GM12801 (cell line): ENCODE measurements around the gene BAMBI.
A peak's percentile ranks its signal among the peaks of the same experiment; 100 is the strongest.

Experiments
- TF ChIP-seq, protein P1 (sequence below): IDR thresholded peaks from one replicate; pipeline ENCODE4 v1.5.1; 2011; ENCODE audit warnings: control low read depth; ENCODE audit not compliant: insufficient read length; ENCODE audit errors: extremely low read depth

Gene BAMBI

DNA sequence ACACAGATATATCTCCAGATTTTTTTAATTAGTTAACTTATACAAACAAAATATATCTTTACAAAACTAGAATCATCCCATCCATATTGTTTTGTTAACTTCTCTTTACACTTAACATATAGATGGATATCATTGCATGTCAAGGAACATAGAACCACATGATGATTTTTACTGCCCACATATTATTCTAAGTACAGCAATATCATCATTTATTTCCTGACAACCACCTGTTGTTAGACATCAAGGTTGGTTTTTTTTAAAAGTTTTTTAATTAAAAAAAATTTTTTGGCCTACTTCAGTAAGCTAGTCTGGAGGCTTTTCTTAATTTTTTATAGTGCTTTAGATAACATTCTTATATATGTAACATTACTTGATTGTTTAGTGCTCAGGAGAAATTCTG lies 38.9 kb upstream of the BAMBI start:
- TF ChIP-seq, protein P1, sequence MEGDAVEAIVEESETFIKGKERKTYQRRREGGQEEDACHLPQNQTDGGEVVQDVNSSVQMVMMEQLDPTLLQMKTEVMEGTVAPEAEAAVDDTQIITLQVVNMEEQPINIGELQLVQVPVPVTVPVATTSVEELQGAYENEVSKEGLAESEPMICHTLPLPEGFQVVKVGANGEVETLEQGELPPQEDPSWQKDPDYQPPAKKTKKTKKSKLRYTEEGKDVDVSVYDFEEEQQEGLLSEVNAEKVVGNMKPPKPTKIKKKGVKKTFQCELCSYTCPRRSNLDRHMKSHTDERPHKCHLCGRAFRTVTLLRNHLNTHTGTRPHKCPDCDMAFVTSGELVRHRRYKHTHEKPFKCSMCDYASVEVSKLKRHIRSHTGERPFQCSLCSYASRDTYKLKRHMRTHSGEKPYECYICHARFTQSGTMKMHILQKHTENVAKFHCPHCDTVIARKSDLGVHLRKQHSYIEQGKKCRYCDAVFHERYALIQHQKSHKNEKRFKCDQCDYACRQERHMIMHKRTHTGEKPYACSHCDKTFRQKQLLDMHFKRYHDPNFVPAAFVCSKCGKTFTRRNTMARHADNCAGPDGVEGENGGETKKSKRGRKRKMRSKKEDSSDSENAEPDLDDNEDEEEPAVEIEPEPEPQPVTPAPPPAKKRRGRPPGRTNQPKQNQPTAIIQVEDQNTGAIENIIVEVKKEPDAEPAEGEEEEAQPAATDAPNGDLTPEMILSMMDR, result no peak

GRCh38 chr10:28640551-28640950 lies 36.8 kb upstream of the BAMBI start:
- TF ChIP-seq, protein P1, result no peak

- TF ChIP-seq, protein P1, result no peak
These were observed 32.7 kb upstream of the BAMBI start for GRCh38 chr10:28644647-28645046.

- TF ChIP-seq, protein P1, result no peak
These were observed 25.2 kb upstream of the BAMBI start for GRCh38 chr10:28652106-28652505.

DNA sequence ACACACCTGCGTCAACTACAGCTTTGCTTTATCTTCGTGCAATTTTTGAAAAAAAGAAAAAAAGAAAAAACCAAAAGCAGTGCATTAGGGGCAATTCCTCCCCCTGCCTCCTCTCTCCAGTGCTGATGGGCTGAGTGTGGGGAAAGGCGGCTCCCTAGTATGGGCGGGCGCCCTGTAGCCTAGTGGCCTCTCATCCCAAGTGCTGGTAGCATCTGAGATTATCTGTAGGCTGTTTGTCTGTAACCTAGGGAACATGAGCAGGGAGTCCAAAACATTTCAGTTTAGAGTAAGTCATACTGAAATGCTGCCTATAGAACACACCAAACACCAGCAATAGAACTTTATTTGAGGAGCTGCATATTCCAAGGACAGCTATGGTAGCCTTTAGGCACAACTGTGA lies 24.6 kb upstream of the BAMBI start:
- TF ChIP-seq, protein P1, result no peak

DNA sequence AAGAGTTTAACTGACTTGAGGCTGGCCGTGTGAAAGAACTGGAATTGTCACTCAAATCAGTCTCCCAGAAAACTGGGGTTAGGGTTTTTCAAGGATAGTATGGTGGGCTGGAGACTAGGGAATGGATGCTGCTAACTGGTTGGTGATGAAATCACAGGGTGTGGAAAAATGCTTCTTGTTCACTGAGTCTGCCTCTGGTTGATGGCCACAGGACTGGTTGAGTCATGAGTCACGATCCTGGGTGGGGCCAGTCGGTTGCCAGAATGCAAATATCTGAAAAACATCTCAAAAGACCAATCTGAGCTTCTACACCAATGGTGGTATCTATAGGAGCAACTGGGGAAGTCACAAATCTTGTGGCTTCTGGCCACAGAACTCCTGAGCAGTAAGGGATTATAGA lies 16.3 kb upstream of the BAMBI start:
- TF ChIP-seq, protein P1, result no peak

GRCh38 chr10:28663576-28664368 lies 13.5 kb upstream of the BAMBI start:
- TF ChIP-seq, protein P1, result peak; percentile 86
